ENCODE measurements around the gene PADI2.

DNA sequence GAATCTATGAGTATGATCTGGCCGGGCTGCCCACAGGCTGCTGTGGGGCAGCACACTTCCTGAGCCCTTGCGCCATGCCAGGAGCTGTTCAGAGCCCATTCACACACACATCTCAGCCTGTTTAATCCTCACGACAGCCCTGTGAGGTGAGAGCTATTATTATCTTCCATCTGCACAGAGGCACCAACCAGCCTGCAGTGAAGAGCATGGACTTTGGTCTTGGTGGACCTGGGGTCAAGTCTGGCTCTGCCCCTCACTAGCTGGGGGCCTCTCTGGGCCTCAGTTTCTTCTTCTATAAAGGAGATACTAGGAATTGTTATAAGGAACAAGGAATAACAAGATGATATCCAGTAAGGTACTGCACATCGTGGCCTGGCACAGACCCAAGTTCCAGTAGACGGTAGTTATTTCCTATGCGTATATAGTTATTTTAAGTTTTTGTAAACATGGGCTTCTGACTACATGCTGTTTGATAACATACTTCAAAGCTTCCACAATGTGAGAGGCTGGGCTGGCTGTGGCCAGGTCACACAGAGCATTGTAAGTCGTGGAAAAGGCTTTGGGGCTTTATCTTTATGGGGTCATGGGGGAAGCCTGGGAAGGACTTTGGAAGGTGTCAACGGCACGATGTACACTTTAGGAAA is 3.4 kb upstream of the PADI2 start:
- TF ChIP-seq, protein P1, sequence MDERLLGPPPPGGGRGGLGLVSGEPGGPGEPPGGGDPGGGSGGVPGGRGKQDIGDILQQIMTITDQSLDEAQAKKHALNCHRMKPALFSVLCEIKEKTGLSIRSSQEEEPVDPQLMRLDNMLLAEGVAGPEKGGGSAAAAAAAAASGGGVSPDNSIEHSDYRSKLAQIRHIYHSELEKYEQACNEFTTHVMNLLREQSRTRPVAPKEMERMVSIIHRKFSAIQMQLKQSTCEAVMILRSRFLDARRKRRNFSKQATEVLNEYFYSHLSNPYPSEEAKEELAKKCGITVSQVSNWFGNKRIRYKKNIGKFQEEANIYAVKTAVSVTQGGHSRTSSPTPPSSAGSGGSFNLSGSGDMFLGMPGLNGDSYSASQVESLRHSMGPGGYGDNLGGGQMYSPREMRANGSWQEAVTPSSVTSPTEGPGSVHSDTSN (CRISPR knock-in tag; IDR thresholded peaks at IDR 0.05; ENCODE audit: low read depth) = no peak
- TF ChIP-seq, protein P1 (tag; conservative IDR thresholded peaks at IDR 0.05; ENCODE audit: low read depth) = no peak
- no peak for TF ChIP-seq ADNP (tag; IDR thresholded peaks at IDR 0.05)
- TF ChIP-seq, protein P2, sequence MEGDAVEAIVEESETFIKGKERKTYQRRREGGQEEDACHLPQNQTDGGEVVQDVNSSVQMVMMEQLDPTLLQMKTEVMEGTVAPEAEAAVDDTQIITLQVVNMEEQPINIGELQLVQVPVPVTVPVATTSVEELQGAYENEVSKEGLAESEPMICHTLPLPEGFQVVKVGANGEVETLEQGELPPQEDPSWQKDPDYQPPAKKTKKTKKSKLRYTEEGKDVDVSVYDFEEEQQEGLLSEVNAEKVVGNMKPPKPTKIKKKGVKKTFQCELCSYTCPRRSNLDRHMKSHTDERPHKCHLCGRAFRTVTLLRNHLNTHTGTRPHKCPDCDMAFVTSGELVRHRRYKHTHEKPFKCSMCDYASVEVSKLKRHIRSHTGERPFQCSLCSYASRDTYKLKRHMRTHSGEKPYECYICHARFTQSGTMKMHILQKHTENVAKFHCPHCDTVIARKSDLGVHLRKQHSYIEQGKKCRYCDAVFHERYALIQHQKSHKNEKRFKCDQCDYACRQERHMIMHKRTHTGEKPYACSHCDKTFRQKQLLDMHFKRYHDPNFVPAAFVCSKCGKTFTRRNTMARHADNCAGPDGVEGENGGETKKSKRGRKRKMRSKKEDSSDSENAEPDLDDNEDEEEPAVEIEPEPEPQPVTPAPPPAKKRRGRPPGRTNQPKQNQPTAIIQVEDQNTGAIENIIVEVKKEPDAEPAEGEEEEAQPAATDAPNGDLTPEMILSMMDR (IDR thresholded peaks at IDR 0.05 in 2 of 3, conservative IDR thresholded peaks at IDR 0.05 in 1 of 3; ENCODE audit: insufficient read depth in 2 of 3, low read depth in 1 of 3, low read length in 3 of 3) = no peak
- TF ChIP-seq, protein P3, sequence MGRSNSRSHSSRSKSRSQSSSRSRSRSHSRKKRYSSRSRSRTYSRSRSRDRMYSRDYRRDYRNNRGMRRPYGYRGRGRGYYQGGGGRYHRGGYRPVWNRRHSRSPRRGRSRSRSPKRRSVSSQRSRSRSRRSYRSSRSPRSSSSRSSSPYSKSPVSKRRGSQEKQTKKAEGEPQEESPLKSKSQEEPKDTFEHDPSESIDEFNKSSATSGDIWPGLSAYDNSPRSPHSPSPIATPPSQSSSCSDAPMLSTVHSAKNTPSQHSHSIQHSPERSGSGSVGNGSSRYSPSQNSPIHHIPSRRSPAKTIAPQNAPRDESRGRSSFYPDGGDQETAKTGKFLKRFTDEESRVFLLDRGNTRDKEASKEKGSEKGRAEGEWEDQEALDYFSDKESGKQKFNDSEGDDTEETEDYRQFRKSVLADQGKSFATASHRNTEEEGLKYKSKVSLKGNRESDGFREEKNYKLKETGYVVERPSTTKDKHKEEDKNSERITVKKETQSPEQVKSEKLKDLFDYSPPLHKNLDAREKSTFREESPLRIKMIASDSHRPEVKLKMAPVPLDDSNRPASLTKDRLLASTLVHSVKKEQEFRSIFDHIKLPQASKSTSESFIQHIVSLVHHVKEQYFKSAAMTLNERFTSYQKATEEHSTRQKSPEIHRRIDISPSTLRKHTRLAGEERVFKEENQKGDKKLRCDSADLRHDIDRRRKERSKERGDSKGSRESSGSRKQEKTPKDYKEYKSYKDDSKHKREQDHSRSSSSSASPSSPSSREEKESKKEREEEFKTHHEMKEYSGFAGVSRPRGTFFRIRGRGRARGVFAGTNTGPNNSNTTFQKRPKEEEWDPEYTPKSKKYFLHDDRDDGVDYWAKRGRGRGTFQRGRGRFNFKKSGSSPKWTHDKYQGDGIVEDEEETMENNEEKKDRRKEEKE (IDR thresholded peaks at IDR 0.05; ENCODE audit: borderline replicate concordance in 1 of 2, control insufficient read depth in 1 of 2, low read depth in 2 of 2, low read length in 1 of 2) = no peak
- no peak for TF ChIP-seq ARHGAP35 (IDR thresholded peaks at IDR 0.05; ENCODE audit: partially characterized antibody)
- TF ChIP-seq EP400 (IDR thresholded peaks at IDR 0.05) = no peak
- TF ChIP-seq, protein P4, sequence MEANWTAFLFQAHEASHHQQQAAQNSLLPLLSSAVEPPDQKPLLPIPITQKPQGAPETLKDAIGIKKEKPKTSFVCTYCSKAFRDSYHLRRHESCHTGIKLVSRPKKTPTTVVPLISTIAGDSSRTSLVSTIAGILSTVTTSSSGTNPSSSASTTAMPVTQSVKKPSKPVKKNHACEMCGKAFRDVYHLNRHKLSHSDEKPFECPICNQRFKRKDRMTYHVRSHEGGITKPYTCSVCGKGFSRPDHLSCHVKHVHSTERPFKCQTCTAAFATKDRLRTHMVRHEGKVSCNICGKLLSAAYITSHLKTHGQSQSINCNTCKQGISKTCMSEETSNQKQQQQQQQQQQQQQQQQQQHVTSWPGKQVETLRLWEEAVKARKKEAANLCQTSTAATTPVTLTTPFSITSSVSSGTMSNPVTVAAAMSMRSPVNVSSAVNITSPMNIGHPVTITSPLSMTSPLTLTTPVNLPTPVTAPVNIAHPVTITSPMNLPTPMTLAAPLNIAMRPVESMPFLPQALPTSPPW (CRISPR knock-in tag; IDR thresholded peaks at IDR 0.05) = no peak
- no peak for TF ChIP-seq ZNF699 (CRISPR knock-in tag; IDR thresholded peaks at IDR 0.05; ENCODE audit: insufficient replicate concordance)
- TF ChIP-seq SIX5 (IDR thresholded peaks at IDR 0.05; ENCODE audit: borderline replicate concordance in 1 of 2, insufficient read depth in 1 of 2, low read depth in 1 of 2, low read length in 2 of 2) = no peak
- no peak for TF ChIP-seq TAF1 (IDR thresholded peaks at IDR 0.05; ENCODE audit: control insufficient read depth, extremely low read depth, insufficient read depth, low read length, severe bottlenecking)
- no peak for TF ChIP-seq GABPA (tag; conservative IDR thresholded peaks at IDR 0.05; ENCODE audit: low read depth)
- TF ChIP-seq, protein P5, sequence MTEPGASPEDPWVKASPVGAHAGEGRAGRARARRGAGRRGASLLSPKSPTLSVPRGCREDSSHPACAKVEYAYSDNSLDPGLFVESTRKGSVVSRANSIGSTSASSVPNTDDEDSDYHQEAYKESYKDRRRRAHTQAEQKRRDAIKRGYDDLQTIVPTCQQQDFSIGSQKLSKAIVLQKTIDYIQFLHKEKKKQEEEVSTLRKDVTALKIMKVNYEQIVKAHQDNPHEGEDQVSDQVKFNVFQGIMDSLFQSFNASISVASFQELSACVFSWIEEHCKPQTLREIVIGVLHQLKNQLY (CRISPR knock-in tag; conservative IDR thresholded peaks at IDR 0.05) = no peak
- TF ChIP-seq, protein P6, sequence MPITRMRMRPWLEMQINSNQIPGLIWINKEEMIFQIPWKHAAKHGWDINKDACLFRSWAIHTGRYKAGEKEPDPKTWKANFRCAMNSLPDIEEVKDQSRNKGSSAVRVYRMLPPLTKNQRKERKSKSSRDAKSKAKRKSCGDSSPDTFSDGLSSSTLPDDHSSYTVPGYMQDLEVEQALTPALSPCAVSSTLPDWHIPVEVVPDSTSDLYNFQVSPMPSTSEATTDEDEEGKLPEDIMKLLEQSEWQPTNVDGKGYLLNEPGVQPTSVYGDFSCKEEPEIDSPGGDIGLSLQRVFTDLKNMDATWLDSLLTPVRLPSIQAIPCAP (CRISPR knock-in tag; IDR thresholded peaks at IDR 0.05; ENCODE audit: borderline replicate concordance) = no peak
- no peak for TF ChIP-seq POLR2A (conservative IDR thresholded peaks at IDR 0.05)
